Calu3 (cell line): Measurements from ENCODE around the gene CTSK. TPM values are rescaled to one million over a fixed set of nuclear protein-coding genes. Genes with fewer than 3 reads are reported as not detected.

Source experiments
- BruUV-seq: library from RNA; stranded (reverse); fragments of 400-500 nt; replicated peaks from 2 replicates; lab custom pipeline; 2021; lab: Mats Ljungman, UMichigan
- CTCF ChIA-PET: fragments of 300-600 bp; sonication (Branson Sonifier 250); formaldehyde crosslinking; loops from one replicate; lab custom pipeline; 2022; ENCODE audit warnings: antibody characterized with exemption; lab: Charles Lee
- DNase-seq: peaks from one replicate; pipeline ENCODE4 v3.0.0; 2022
- H3K27ac Mint-ChIP-seq: one replicate; pipeline ENCODE4 v1.8.0; 2022; ENCODE audit warnings: mixed read lengths; ENCODE audit not compliant: unreplicated experiment
- H3K27me3 Mint-ChIP-seq: one replicate; pipeline ENCODE4 v1.8.0; 2022; ENCODE audit warnings: mixed read lengths; ENCODE audit not compliant: unreplicated experiment
- H3K36me3 Mint-ChIP-seq: one replicate; pipeline ENCODE4 v1.8.0; 2022; ENCODE audit warnings: mild to moderate bottlenecking, moderate library complexity, mixed read lengths; ENCODE audit not compliant: insufficient read depth, unreplicated experiment
- H3K4me1 Mint-ChIP-seq: one replicate; pipeline ENCODE4 v1.8.0; 2022; ENCODE audit warnings: mild to moderate bottlenecking, low read depth, mixed read lengths; ENCODE audit not compliant: unreplicated experiment
- H3K4me3 Mint-ChIP-seq: one replicate; pipeline ENCODE4 v1.8.0; 2022; ENCODE audit warnings: mild to moderate bottlenecking, low read depth, moderate library complexity, mixed read lengths; ENCODE audit not compliant: unreplicated experiment
- H3K9me3 Mint-ChIP-seq: one replicate; pipeline ENCODE4 v1.8.0; 2022; ENCODE audit warnings: low read depth, mixed read lengths; ENCODE audit not compliant: unreplicated experiment
- intact Hi-C: fragments of 100-400 bp; cut with micrococcal nuclease; formaldehyde crosslinking; loops from one replicate; pipeline ENCODE4 v1.10.0; 2022; ENCODE audit not compliant: unreplicated experiment
- total RNA-seq: library from RNA; stranded (reverse); gene quantifications from 2 replicates; pipeline ENCODE4 v1.2.3, GENCODE V29; 2022
- TF ChIP-seq, protein P1 (sequence below): fragments of 200-600 bp; IDR thresholded peaks from one replicate; pipeline ENCODE4 v1.8.0; 2022; ENCODE audit warnings: antibody characterized with exemption; ENCODE audit not compliant: unreplicated experiment

The CTSK gene
- total RNA-seq, 1 experiment from 2014 or later = 5.5 TPM

DNA sequence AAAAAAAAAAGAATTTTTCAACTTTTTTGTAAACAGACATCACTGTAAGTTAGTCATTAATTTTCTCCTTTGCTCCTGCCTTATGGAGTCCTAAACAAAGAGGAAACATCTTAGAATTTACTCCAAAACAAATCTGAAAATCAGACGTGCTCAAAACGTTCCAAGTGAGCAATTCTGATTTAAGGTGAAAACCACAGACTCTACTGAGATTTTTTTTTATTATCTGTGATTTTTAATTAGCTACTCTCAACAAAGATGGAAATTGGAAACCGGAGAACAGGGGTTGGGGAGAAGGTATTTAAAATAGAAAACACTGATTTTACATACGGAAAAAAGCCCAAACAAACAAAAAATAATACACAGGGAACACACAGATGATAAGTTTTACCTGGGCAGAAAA is 7.8 kb upstream of the CTSK start:
- CTCF ChIA-PET = interaction anchor here (0.6 to 0.9 kb wide), 3 partner anchors 13 to 217 kb away, joined by 3 read pairs; no protein-coding TSS in a partner anchor
- no peaks in the 10 kb centered on the region for H3K4me1 Mint-ChIP-seq
- DNase-seq = no peak
- no TSS peak for BruUV-seq
- H3K4me3 Mint-ChIP-seq = no peak overlapping the region
- TF ChIP-seq, protein P1, sequence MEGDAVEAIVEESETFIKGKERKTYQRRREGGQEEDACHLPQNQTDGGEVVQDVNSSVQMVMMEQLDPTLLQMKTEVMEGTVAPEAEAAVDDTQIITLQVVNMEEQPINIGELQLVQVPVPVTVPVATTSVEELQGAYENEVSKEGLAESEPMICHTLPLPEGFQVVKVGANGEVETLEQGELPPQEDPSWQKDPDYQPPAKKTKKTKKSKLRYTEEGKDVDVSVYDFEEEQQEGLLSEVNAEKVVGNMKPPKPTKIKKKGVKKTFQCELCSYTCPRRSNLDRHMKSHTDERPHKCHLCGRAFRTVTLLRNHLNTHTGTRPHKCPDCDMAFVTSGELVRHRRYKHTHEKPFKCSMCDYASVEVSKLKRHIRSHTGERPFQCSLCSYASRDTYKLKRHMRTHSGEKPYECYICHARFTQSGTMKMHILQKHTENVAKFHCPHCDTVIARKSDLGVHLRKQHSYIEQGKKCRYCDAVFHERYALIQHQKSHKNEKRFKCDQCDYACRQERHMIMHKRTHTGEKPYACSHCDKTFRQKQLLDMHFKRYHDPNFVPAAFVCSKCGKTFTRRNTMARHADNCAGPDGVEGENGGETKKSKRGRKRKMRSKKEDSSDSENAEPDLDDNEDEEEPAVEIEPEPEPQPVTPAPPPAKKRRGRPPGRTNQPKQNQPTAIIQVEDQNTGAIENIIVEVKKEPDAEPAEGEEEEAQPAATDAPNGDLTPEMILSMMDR = no peak
- H3K36me3 Mint-ChIP-seq = peaks cover 13% of the 10 kb centered on the region
- intact Hi-C loops = no loop called here
- H3K9me3 Mint-ChIP-seq = no peaks in the 10 kb centered on the region
- H3K27ac Mint-ChIP-seq = no peak overlapping the region
- H3K27me3 Mint-ChIP-seq = no peaks in the 10 kb centered on the region

DNA sequence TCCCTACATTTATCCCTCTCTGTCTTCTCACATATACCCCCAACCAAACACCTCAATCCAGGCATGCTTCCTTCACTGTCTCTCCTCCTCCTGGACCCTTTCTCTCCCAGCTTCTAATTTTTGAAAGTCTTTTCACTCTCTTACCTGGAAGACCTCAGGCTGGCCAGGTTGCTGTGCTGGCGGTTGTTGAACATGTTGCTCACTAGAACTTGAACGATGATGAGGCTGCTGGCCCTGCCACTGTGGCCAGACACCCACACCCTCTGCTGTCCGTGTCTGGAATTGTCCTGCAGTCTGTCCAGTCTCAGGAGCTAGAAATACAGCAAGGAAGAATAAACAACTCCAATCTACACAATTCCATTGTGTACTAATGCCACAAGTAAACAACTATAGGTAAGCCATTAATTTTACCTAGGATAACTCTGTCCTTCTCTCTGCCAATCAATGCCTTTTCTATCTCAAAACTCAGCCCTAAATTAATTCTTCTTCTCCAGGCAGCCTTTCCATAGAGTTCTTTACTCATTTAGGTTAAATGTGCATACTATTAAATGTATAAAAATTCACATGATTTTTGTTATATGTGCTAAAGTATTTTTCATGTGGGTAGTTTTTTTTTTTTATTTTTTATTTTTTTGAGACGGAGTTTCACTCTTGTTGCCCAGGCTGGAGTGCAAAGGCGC is 5.1 kb upstream of the CTSK start:
- intact Hi-C loops = loop anchor here (5.0 kb wide), 3 partner anchors 191 to 351 kb away; no protein-coding TSS in a partner anchor
- no peak overlapping the region for H3K4me3 Mint-ChIP-seq
- no peak overlapping the region for H3K27ac Mint-ChIP-seq
- no peaks in the 10 kb centered on the region for H3K27me3 Mint-ChIP-seq
- peak; percentile 81 for DNase-seq
- H3K4me1 Mint-ChIP-seq = no peaks in the 10 kb centered on the region
- peaks cover 13% of the 10 kb centered on the region for H3K36me3 Mint-ChIP-seq
- H3K9me3 Mint-ChIP-seq = no peaks in the 10 kb centered on the region
- TF ChIP-seq, protein P1 = peak; percentile 85
- BruUV-seq = no TSS peak
- CTCF ChIA-PET = interaction anchor here (0.6 to 2.5 kb wide), 22 partner anchors 12 to 531 kb away, joined by 3 to 24 read pairs (median 4); partner anchors contain the start of genes CTSS, ENSA, GOLPH3L and MCL1

DNA sequence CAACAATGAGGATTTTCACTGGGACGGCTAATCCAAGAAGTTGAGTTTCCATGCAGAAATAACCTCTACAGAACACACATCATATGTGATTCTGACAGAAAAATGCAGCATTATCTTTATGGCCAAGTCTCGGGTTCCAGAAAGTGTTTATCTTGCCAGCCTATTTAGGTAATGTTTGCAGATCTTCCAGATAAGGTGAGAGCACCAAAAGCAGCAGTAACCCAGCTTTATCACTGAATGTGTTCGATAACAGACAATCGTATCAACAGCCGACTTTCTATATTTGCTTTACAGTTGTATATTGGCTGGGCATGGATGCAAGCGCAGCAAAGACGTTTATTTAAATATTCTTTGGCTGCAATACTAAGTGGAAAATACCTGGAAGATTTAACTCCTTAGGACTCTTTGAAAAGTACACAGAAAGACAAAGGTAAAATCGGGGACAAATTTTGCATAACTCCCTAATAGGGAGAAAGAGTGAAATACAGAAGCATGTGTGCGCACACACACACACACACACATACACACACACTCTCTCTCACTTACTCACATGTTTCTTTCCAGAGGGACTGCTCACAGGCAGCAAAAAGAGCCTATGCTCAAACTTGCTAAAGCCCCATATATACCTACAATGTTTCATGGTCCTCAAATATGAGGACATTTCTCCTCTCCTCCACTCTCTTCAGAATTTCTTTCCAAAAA is 3.0 kb upstream of the CTSK start:
- no TSS peak for BruUV-seq

DNA sequence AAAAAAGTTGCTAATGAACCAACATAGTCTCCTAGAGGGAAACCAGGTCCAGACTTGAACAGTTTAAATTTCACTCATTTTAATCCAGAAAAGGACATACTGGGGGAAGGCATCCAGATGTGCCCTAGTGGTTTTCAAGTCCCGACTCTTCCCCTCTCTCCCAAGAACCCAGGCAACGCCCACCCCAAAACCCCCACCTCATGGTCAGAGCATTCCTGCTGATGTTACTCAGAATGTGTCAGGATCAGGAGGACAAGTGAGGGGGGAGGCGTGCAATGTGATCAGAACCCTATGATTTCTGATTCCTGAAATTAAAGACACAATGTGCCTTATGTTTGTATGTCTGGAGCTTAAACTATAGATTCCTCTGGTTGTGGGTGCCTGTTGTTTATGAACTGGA is 1.6 kb upstream of the CTSK start:
- Mint-ChIP-seq H3K27me3 (no peaks in the 10 kb centered on the region), H3K4me3 (no peak overlapping the region), H3K4me1 (no peaks in the 10 kb centered on the region), H3K9me3 (no peaks in the 10 kb centered on the region), H3K36me3 (peaks cover 4% of the 10 kb centered on the region), H3K27ac (no peak overlapping the region)
- TF ChIP-seq, protein P1 = no peak
- DNase-seq = no peak
- no TSS peak for BruUV-seq
- CTCF ChIA-PET = no interaction called here
- intact Hi-C loops = loop anchor here (5.0 kb wide), 3 partner anchors 187 to 347 kb away; no protein-coding TSS in a partner anchor

More for the DNA sequence above, 3.0 kb upstream of the CTSK start:
- no peak overlapping the region for H3K27ac Mint-ChIP-seq
- TF ChIP-seq, protein P1 = no peak
- H3K4me3 Mint-ChIP-seq = no peak overlapping the region
- no peaks in the 10 kb centered on the region for H3K4me1 Mint-ChIP-seq
- intact Hi-C loops = loop anchor here (5.0 kb wide), 3 partner anchors 189 to 349 kb away; no protein-coding TSS in a partner anchor
- no peak for DNase-seq
- no peaks in the 10 kb centered on the region for H3K27me3 Mint-ChIP-seq
- no peaks in the 10 kb centered on the region for H3K9me3 Mint-ChIP-seq
- peaks cover 7% of the 10 kb centered on the region for H3K36me3 Mint-ChIP-seq
- CTCF ChIA-PET = interaction anchor here (0.8 kb wide), 1 partner anchor 1033 kb away, joined by 5 read pairs; no protein-coding TSS in a partner anchor
